KMS-11 (cell line): ENCODE measurements around the gene C16orf87.
"Not testable (repeated sequence)": the region's sequence is repeated elsewhere in the genome, so short reads cannot be mapped to it uniquely, and the experiment has no call there.

Experiments
- H2AFZ ChIP-seq: fragments of 200-600 bp; sonication (generic); 2 replicates; pipeline ENCODE4 v1.6.1; 2016; ENCODE audit warnings: antibody characterized with exemption, mixed run types, low read depth
- H3K27ac ChIP-seq: fragments of 200-600 bp; sonication (generic); 2 replicates; pipeline ENCODE4 v1.6.1; 2016; ENCODE audit warnings: mild to moderate bottlenecking, mixed run types
- H3K27me3 ChIP-seq: fragments of 200-600 bp; sonication (generic); 2 replicates; pipeline ENCODE4 v1.6.1; 2017; ENCODE audit warnings: mild to moderate bottlenecking, low read depth, mixed run types, moderate library complexity; ENCODE audit not compliant: insufficient read depth
- H3K36me3 ChIP-seq: fragments of 200-600 bp; sonication (generic); 2 replicates; pipeline ENCODE4 v1.6.1; 2017; ENCODE audit warnings: mild to moderate bottlenecking, mixed run types; ENCODE audit not compliant: insufficient read depth
- H3K4me1 ChIP-seq: fragments of 200-600 bp; sonication (generic); 2 replicates; pipeline ENCODE4 v1.6.1; 2016; ENCODE audit warnings: mild to moderate bottlenecking, low read depth, mixed run types; ENCODE audit not compliant: poor library complexity, severe bottlenecking
- H3K4me2 ChIP-seq: fragments of 200-600 bp; sonication (generic); 2 replicates; pipeline ENCODE4 v1.7.0; 2016; ENCODE audit warnings: mild to moderate bottlenecking, mixed run types
- H3K4me3 ChIP-seq: fragments of 200-600 bp; sonication (generic); IDR thresholded peaks from 2 replicates; pipeline ENCODE4 v1.6.1; 2017; ENCODE audit warnings: low read depth, low read length, mixed read lengths; ENCODE audit not compliant: insufficient read depth
- H3K79me2 ChIP-seq: fragments of 200-600 bp; sonication (generic); 2 replicates; pipeline ENCODE4 v1.6.1; 2016; ENCODE audit warnings: low read depth, mixed run types; ENCODE audit not compliant: insufficient read depth
- H3K9ac ChIP-seq: fragments of 200-600 bp; sonication (generic); 2 replicates; pipeline ENCODE4 v1.6.1; 2016; ENCODE audit warnings: mild to moderate bottlenecking, mixed run types
- H4K20me1 ChIP-seq: fragments of 200-600 bp; sonication (generic); 2 replicates; pipeline ENCODE4 v1.6.1; 2016; ENCODE audit warnings: mild to moderate bottlenecking, mixed run types; ENCODE audit not compliant: insufficient read depth
- TF ChIP-seq, protein P1 (sequence below): fragments of 200-600 bp; sonication (generic); conservative IDR thresholded peaks from 2 replicates; pipeline ENCODE4 v1.6.1; 2017; ENCODE audit warnings: low read depth, mild to moderate bottlenecking, antibody characterized with exemption, low read length, moderate library complexity, mixed read lengths

The C16orf87 gene, protein sequence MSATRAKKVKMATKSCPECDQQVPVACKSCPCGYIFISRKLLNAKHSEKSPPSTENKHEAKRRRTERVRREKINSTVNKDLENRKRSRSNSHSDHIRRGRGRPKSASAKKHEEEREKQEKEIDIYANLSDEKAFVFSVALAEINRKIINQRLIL

DNA sequence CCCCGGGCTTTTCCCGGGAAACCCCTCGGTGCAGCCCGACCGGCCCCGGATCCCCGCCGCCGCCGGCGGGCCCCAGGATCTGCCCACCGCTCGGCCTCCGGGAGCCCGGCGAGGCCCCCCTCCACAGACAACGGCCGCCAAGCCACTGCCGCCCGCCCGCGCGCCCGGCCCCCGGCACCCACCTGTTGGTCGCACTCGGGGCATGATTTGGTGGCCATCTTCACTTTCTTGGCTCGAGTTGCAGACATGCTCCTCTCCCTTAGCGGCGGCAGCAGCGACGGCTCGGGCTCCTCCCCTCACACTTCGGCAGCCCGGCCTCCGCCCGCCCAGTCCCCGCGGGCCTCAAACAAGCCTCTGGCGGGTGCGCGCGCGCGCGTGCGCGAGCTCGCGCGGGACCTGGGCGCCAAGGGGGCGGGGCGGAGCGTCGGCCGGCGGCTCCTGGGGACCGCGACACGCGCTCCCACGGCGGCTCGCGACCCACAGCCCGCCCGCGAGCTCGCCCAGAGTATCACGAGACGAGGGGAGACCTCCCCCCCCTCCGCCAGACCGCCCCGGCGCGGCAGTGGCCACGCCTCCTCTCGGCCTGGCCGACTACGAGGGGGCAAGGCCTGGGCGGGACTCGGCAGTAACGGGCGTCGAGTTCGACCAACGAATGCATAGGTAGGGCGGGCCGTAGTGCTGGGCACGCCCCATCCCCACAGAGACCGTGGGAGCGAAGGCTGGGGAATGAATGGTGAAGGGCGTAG is at the start of gene C16orf87:
C16orf87 (minus strand) TSS at position 279 of the 746 bp plus-strand sequence; CDS start at position 248, 31 bp downstream.
- H3K4me3 ChIP-seq: no peak within 1 kb of the TSS
- peaks cover 45% of the 10 kb centered on the region for H3K79me2 ChIP-seq
- no peaks in the 10 kb centered on the region for H4K20me1 ChIP-seq
- H3K9ac ChIP-seq: peak within 1 kb of the TSS; percentile 86
- H3K4me2 ChIP-seq: peak within 1 kb of the TSS; percentile 81
- peak within 1 kb of the TSS; percentile 74 for H2AFZ ChIP-seq
- H3K27me3 ChIP-seq: no peaks in the 10 kb centered on the region
- no peaks in the 10 kb centered on the region for H3K36me3 ChIP-seq
- TF ChIP-seq, protein P1, sequence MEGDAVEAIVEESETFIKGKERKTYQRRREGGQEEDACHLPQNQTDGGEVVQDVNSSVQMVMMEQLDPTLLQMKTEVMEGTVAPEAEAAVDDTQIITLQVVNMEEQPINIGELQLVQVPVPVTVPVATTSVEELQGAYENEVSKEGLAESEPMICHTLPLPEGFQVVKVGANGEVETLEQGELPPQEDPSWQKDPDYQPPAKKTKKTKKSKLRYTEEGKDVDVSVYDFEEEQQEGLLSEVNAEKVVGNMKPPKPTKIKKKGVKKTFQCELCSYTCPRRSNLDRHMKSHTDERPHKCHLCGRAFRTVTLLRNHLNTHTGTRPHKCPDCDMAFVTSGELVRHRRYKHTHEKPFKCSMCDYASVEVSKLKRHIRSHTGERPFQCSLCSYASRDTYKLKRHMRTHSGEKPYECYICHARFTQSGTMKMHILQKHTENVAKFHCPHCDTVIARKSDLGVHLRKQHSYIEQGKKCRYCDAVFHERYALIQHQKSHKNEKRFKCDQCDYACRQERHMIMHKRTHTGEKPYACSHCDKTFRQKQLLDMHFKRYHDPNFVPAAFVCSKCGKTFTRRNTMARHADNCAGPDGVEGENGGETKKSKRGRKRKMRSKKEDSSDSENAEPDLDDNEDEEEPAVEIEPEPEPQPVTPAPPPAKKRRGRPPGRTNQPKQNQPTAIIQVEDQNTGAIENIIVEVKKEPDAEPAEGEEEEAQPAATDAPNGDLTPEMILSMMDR: no peak
- H3K27ac ChIP-seq: peak within 1 kb of the TSS; percentile 70
- H3K4me1 ChIP-seq: peaks cover 41% of the 10 kb centered on the region

DNA sequence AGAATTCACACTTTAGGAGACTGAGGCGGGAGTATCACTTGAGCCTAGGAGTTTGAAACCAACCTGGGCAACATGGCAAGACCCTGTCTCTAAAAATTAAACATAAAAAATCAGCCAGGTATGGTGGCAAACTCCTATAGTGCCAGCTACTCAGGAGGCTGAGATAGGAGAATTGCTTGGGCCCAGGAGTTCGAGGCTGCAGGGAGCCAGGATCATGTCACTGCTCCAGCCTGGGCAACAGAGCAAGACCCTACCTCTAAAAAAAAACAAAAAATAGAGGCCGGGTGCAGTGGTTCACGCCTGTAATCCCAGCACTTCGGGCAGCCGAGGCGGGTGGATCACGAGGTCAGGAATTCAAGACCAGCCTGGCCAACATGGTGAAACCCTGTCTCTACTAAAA is 44.3 kb upstream of the C16orf87 start:
- H3K4me2 ChIP-seq: no peak overlapping the region
- H3K27me3 ChIP-seq: no peaks in the 10 kb centered on the region
- H3K36me3 ChIP-seq: no peaks in the 10 kb centered on the region
- no peak overlapping the region for H3K27ac ChIP-seq
- H3K4me1 ChIP-seq: no peaks in the 10 kb centered on the region
- TF ChIP-seq, protein P1: no peak
- no peak overlapping the region for H2AFZ ChIP-seq
- no peak overlapping the region for H3K9ac ChIP-seq
- no peak overlapping the region for H3K4me3 ChIP-seq
- H3K79me2 ChIP-seq: no peaks in the 10 kb centered on the region
- H4K20me1 ChIP-seq: no peaks in the 10 kb centered on the region

DNA sequence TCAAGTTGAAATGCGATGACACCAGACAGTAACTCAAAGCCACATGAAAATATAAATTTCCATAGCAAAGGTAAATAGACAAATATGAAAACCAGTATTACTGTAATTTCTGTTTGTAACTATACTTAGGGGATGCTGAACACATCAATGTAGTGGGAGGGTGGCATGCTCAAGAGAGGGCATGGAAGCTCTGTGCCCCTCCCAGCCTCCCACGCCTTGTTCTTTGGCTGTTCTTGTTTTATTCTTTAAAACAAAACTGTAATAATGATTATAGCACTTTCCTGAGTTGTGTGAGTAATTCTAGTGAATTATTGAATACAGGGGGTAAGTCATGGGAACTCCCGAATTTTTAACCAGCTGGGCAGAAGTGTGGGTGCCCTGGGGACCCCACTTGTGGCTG is 42.2 kb upstream of the C16orf87 start:
- Histone ChIP-seq H4K20me1 (no peaks in the 10 kb centered on the region), H2AFZ (no peak overlapping the region), H3K36me3 (no peaks in the 10 kb centered on the region), H3K4me1 (no peaks in the 10 kb centered on the region), H3K9ac (no peak overlapping the region), H3K79me2 (no peaks in the 10 kb centered on the region), H3K4me3 (no peak overlapping the region), H3K27ac (no peak overlapping the region), H3K4me2 (no peak overlapping the region), H3K27me3 (no peaks in the 10 kb centered on the region)
- TF ChIP-seq, protein P1: no peak

DNA sequence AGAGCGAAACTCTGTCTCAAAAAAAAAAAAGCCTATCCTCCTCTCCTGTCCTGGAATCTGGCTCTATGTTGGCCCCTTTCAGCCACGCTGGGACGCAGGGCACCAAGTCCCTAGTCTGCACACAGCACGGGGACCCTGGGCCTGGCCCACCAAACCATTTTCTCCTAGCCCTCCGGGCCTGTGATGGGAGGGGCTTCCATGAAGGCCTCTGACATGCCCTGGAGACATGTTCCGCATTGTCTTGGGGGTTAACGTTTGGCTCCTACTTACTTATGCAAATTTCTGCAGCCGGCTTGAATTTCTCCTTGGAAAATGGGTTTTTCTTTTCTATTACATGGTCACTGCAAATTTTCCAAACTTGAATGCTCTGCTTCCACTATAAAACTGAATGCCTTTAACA is 40.6 kb upstream of the C16orf87 start:
- Histone ChIP-seq H3K4me3 (no peak overlapping the region), H4K20me1 (no peaks in the 10 kb centered on the region), H3K4me1 (no peaks in the 10 kb centered on the region), H3K4me2 (no peak overlapping the region), H3K27me3 (no peaks in the 10 kb centered on the region), H3K9ac (no peak overlapping the region), H2AFZ (no peak overlapping the region), H3K79me2 (no peaks in the 10 kb centered on the region), H3K27ac (no peak overlapping the region), H3K36me3 (no peaks in the 10 kb centered on the region)
- TF ChIP-seq, protein P1: no peak

DNA sequence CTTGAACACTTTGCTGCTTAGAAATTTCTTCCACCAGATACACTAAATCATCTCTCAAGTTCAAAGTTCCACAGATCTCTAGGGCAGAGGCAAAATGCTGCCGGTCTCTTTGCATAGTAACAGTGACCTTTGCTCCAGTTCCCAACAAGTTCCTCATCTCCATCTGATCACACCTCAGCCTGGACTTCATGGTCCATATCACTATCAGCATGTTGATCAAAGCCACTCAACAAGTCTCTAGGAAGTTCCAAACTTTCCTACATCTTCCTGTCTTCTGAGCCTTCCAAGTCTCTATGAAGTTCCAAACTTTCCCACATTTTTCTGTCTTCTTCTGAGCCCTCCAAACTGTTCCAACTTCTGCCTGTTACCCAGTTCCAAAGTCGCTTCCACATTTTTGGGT is 37.9 kb upstream of the C16orf87 start:
- H4K20me1 ChIP-seq, H3K4me3 ChIP-seq, H3K36me3 ChIP-seq, H3K27ac ChIP-seq, H2AFZ ChIP-seq, H3K9ac ChIP-seq, H3K4me2 ChIP-seq, H3K79me2 ChIP-seq, H3K4me1 ChIP-seq, H3K27me3 ChIP-seq: not testable (repeated sequence)

DNA sequence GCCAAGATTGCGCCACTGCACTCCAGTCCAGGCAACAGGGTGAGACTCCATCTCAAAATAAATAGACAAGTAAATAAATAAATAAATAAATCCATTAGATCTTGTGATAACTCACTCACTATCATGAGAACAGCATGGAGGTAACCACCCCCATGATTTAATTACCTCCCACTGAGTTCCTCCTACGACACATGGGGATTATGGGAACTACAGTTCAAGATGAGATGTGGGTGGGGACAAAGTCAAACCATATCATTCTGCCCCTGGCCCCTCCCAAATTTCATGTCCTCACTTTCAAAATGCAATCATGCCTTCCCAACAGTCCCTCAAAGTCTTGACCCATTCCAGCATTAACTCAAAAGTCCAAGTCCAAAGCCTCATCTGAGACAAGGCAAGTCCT is 36.5 kb upstream of the C16orf87 start:
- not testable (repeated sequence) for H3K27me3 ChIP-seq, H3K9ac ChIP-seq, H2AFZ ChIP-seq, H3K36me3 ChIP-seq, H3K4me3 ChIP-seq, H4K20me1 ChIP-seq, H3K79me2 ChIP-seq, H3K4me2 ChIP-seq, H3K4me1 ChIP-seq, H3K27ac ChIP-seq
